Measurements from ENCODE around the gene EIF4G1. TPM values are rescaled to one million over a fixed set of nuclear protein-coding genes. Genes with fewer than 3 reads are reported as not detected.
A peak's percentile ranks its signal among the peaks of the same experiment; 100 is the strongest.

EIF4G1 gene
- total and polyA plus RNA-seq, 2 of the 4 experiments (the other 2 are of a cell fraction): 225 to 274 TPM

GRCh38 chr3:184382326-184383032, 68.1 kb downstream of the EIF4G1 start:
- H3K9ac ChIP-seq (ENCODE audit: low read depth, low read length): no peak overlapping the region
- WGBS, 2 experiments (ENCODE audit: extremely low coverage in 2 of 2, insufficient read length in 1 of 2): 88% methylated on average over 4 of the region's 16 CpGs; no CpG with 5 or more reads in 1 of the 2 experiments
- no TSS peak for BruUV-seq (replicated peaks)
- ChIA-PET POLR2A (ENCODE audit: unreplicated experiment) (no interaction called here), CTCF (no interaction called here)
- peaks cover 76% of the 10 kb centered on the region for H3K27me3 ChIP-seq (ENCODE audit: control insufficient read depth, insufficient read depth, low read length)
- dilution Hi-C loops (cut with HindIII; ENCODE audit: low sequenced_read_pairs, unreplicated experiment): no loop called here
- H3K9me3 ChIP-seq (ENCODE audit: control insufficient read depth, insufficient read depth, low read length): no peaks in the 10 kb centered on the region
- no peak overlapping the region for H3K27ac ChIP-seq (ENCODE audit: insufficient read depth, low read length)
- DNase-seq (no peak), ATAC-seq (ENCODE audit: low read depth) (no peak)
- H3K4me1 ChIP-seq (ENCODE audit: control insufficient read depth, insufficient read depth, low read length): peaks cover 2% of the 10 kb centered on the region; the same call in 1 of the 2 replicates
- H2BK120ac ChIP-seq (ENCODE audit: low read depth, low read length): no peak overlapping the region
- no peaks in the 10 kb centered on the region for H3K9me1 ChIP-seq (ENCODE audit: insufficient read depth, low read length)
- no peak overlapping the region for H2AK5ac ChIP-seq (ENCODE audit: low read depth, low read length)
- H2AFZ ChIP-seq (replicated peaks; ENCODE audit: low read length, poor library complexity): peak overlapping the region; percentile 41
- no peak overlapping the region for H3K4me3 ChIP-seq (ENCODE audit: insufficient read depth, low read depth, low read length)
- H3K79me1 ChIP-seq (ENCODE audit: low read depth in 1 of 2, low read length in 2 of 2): no peaks in the 10 kb centered on the region
- no peak overlapping the region for H2BK5ac ChIP-seq (ENCODE audit: low read depth, low read length, poor library complexity, severe bottlenecking)
- no peak overlapping the region for H3K56ac ChIP-seq (ENCODE audit: extremely low read depth, insufficient read depth, low read length)
- H3K36me3 ChIP-seq (ENCODE audit: control insufficient read depth, insufficient read depth, low read length): no peaks in the 10 kb centered on the region
- no peak overlapping the region for H3K14ac ChIP-seq (replicated peaks; ENCODE audit: low read depth, low read length)
- H3K23ac ChIP-seq (ENCODE audit: low read depth, low read length): no peak overlapping the region
- TF ChIP-seq CHD1 (IDR thresholded peaks at IDR 0.05; ENCODE audit: low read depth, low read length): no peak
- in situ Hi-C loops (cut with MboI; ENCODE audit: low sequenced_read_pairs): no loop called here
- H3K4ac ChIP-seq (ENCODE audit: low read depth, low read length): no peak overlapping the region
- no peak overlapping the region for H2AK9ac ChIP-seq (replicated peaks; ENCODE audit: low read depth, low read length, poor library complexity)
- intact Hi-C loops (cut with micrococcal nuclease): no loop called here
- H3K4me2 ChIP-seq (ENCODE audit: low read depth, low read length): no peak overlapping the region
- H4K91ac ChIP-seq (ENCODE audit: insufficient read depth, low read depth, low read length): no peak overlapping the region
- no peak overlapping the region for H4K8ac ChIP-seq (ENCODE audit: low read depth in 2 of 2, low read length in 2 of 2)
- no peak overlapping the region for H4K5ac ChIP-seq (ENCODE audit: low read depth, low read length)
- H2BK15ac ChIP-seq (ENCODE audit: low read depth, low read length): no peak overlapping the region
- H3K18ac ChIP-seq (ENCODE audit: low read depth, low read length): no peak overlapping the region
- no peaks in the 10 kb centered on the region for H4K20me1 ChIP-seq (ENCODE audit: insufficient read depth, low read length)
- no peak overlapping the region for H2BK20ac ChIP-seq (ENCODE audit: low read depth, low read length)

All from IMR-90 (cell line).